HCT116 (cell line): Measurements from ENCODE around the gene SLC25A13. TPM values are rescaled to one million over a fixed set of nuclear protein-coding genes. Genes with fewer than 3 reads are reported as not detected.

Source experiments
- ATAC-seq: fragments of 200-7000 bp; cut with Tn5 transposase; 2 replicates; pipeline ENCODE4 v1.9.1; 2020; ENCODE audit warnings: mild to moderate bottlenecking, moderate library complexity
- BruUV-seq: library from RNA; stranded (reverse); fragments of 400-500 nt; replicated peaks from 2 replicates; lab custom pipeline; 2021; lab: Mats Ljungman, UMichigan
- CTCF ChIA-PET: fragments of 300-600 bp; sonication (Branson Sonifier 250); formaldehyde crosslinking; loops from one replicate; lab custom pipeline; 2021; ENCODE audit warnings: antibody characterized with exemption; lab: Charles Lee
- POLR2A ChIA-PET: fragments of 300-600, 350-600 bp; sonication (Branson Sonifier 250); formaldehyde crosslinking; loops from one replicate; lab custom pipeline; 2021; ENCODE audit warnings: antibody characterized with exemption; lab: Charles Lee
- RAD21 ChIA-PET, 2 experiments: fragments of 300-600 bp; sonication (Branson Sonifier 250); formaldehyde crosslinking; loops; one replicate each; lab custom pipeline; 2023; ENCODE audit warnings: low total read pairs in 2 of 2; ENCODE audit not compliant: uncharacterized antibody in 2 of 2, unreplicated experiment in 2 of 2, low non-redundant PET in 1 of 2; lab: Charles Lee
- DNase-seq: peaks from one replicate; pipeline ENCODE4 v3.0.0-alpha.2; 2010; ENCODE audit warnings: low read depth, low spot score
- H2AFZ ChIP-seq: fragments of 200-600 bp; shearing (Covaris generic), sonication (generic); 2 replicates; pipeline ENCODE4 v1.6.1; 2017; ENCODE audit warnings: low read depth, mixed run types, mixed read lengths, antibody characterized with exemption, low read length; ENCODE audit not compliant: poor library complexity, severe bottlenecking
- H3K27ac ChIP-seq: 2 replicates; pipeline ENCODE4 v1.5.1; 2012; ENCODE audit warnings: low read depth, low read length
- H3K27me3 ChIP-seq: fragments of 200-600 bp; sonication (generic); 2 replicates; pipeline ENCODE4 v1.6.1; 2016; ENCODE audit warnings: mixed run types, low read length, mixed read lengths; ENCODE audit not compliant: insufficient read depth
- H3K36me3 ChIP-seq, 2 experiments: fragments of 200-500 bp in 1 of 2; fragments of 200-600 bp in 1 of 2; sonication (Bioruptor generic) in 1 of 2; sonication (generic) in 1 of 2; 2 replicates each; pipeline versions ENCODE4 v1.5.1 to v1.6.1; 2014 to 2016; ENCODE audit warnings: low read length in 2 of 2, inconsistent platforms in 1 of 2, mixed read lengths in 1 of 2, mixed run types in 1 of 2; ENCODE audit not compliant: insufficient read depth in 2 of 2, control insufficient read depth in 1 of 2
- H3K4me1 ChIP-seq, 2 experiments: fragments of 200-600 bp in 1 of 2; sonication (generic) in 1 of 2; 2 replicates each; pipeline versions ENCODE4 v1.5.1 to v1.6.1; 2012 to 2017; ENCODE audit warnings: low read length in 2 of 2, inconsistent platforms in 1 of 2, mild to moderate bottlenecking in 1 of 2, mixed read lengths in 1 of 2, mixed run types in 1 of 2, moderate library complexity in 1 of 2; ENCODE audit not compliant: insufficient read depth in 2 of 2, control insufficient read depth in 1 of 2
- H3K4me2 ChIP-seq: fragments of 200-600 bp; sonication (generic); 2 replicates; pipeline ENCODE4 v1.6.1; 2017; ENCODE audit warnings: mixed run types, low read length, mixed read lengths
- H3K4me3 ChIP-seq, 2 experiments: fragments of 200-600 bp in 1 of 2; sonication (generic) in 1 of 2; replicated peaks in 1 of 2; 2 replicates each; pipeline ENCODE4 v1.5.1; 2011 to 2016; ENCODE audit warnings: low read length in 2 of 2, control low read depth in 1 of 2, low read depth in 1 of 2, mild to moderate bottlenecking in 1 of 2, mixed read lengths in 1 of 2, mixed run types in 1 of 2
- H3K79me2 ChIP-seq: fragments of 200-600 bp; sonication (generic); 2 replicates; pipeline ENCODE4 v1.6.1; 2017; ENCODE audit warnings: mild to moderate bottlenecking, mixed run types, low read length, moderate library complexity, mixed read lengths; ENCODE audit not compliant: insufficient read depth
- H3K9ac ChIP-seq: fragments of 200-600 bp; sonication (generic); 2 replicates; pipeline ENCODE4 v1.6.1; 2016; ENCODE audit warnings: low read length, mixed read lengths
- H3K9me2 ChIP-seq: fragments of 200-600 bp; sonication (generic), shearing (Covaris generic); 2 replicates; pipeline ENCODE4 v1.6.1; 2017; ENCODE audit warnings: mixed run types, mild to moderate bottlenecking, moderate library complexity; ENCODE audit not compliant: insufficient read depth
- H3K9me3 ChIP-seq, 2 experiments: fragments of 200-500 bp in 1 of 2; fragments of 200-600 bp in 1 of 2; sonication (Bioruptor generic) in 1 of 2; sonication (generic) in 1 of 2; 2 replicates each; pipeline ENCODE4 v1.6.1; 2014 to 2017; ENCODE audit warnings: low read length in 2 of 2, mixed read lengths in 2 of 2, inconsistent platforms in 1 of 2, low read depth in 1 of 2, mild to moderate bottlenecking in 1 of 2, mixed run types in 1 of 2, moderate library complexity in 1 of 2; ENCODE audit not compliant: control insufficient read depth in 1 of 2, insufficient read depth in 1 of 2
- H4K20me1 ChIP-seq: fragments of 200-600 bp; sonication (generic), shearing (Covaris generic); 2 replicates; pipeline ENCODE4 v1.6.1; 2017; ENCODE audit warnings: mixed run types, mild to moderate bottlenecking, moderate library complexity; ENCODE audit not compliant: insufficient read depth
- CBX3 ChIP-seq: IDR thresholded peaks from 2 replicates; pipeline ENCODE4 v1.6.1; 2012; ENCODE audit warnings: low read depth
- CEBPB ChIP-seq: IDR thresholded peaks from 2 replicates; pipeline ENCODE4 v1.6.1; 2012; ENCODE audit warnings: low read depth
- EGR1 ChIP-seq: IDR thresholded peaks from 2 replicates; pipeline ENCODE4 v1.6.1; 2012; ENCODE audit warnings: low read depth
- ELF1 ChIP-seq: IDR thresholded peaks from 2 replicates; pipeline ENCODE4 v1.6.1; 2012; ENCODE audit warnings: low read depth, borderline replicate concordance
- EZH2 ChIP-seq: fragments of 200-600 bp; sonication (generic); IDR thresholded peaks from 2 replicates; pipeline ENCODE4 v1.6.1; 2017; ENCODE audit warnings: antibody characterized with exemption, mixed run types
- EZH2phosphoT487 ChIP-seq: fragments of 200-600 bp; IDR thresholded peaks from 2 replicates; pipeline ENCODE4 v1.6.1; 2018; ENCODE audit warnings: antibody characterized with exemption, borderline replicate concordance
- POLR2A ChIP-seq: IDR thresholded peaks from 2 replicates; pipeline ENCODE4 v1.7.0; 2011; ENCODE audit warnings: borderline replicate concordance; ENCODE audit not compliant: insufficient read depth, insufficient read length; ENCODE audit errors: extremely low read depth
- SRF ChIP-seq: IDR thresholded peaks from 2 replicates; pipeline ENCODE4 v1.6.1; 2012; ENCODE audit warnings: low read depth
- YY1 ChIP-seq: IDR thresholded peaks from 2 replicates; pipeline ENCODE4 v1.6.1; 2011; ENCODE audit warnings: low read length, low read depth, moderate library complexity, mild to moderate bottlenecking; ENCODE audit not compliant: insufficient replicate concordance; ENCODE audit errors: extremely low read depth
- intact Hi-C: fragments of 100-400 bp; cut with micrococcal nuclease; formaldehyde crosslinking; loops from 2 replicates; pipeline ENCODE4 v1.10.0; 2022
- total RNA-seq: library from RNA; stranded (reverse); gene quantifications from one replicate; pipeline ENCODE4 v1.2.1, GENCODE V29; 2021; ENCODE audit not compliant: unreplicated experiment
- TF ChIP-seq, protein P1 (sequence below): IDR thresholded peaks from 2 replicates; pipeline ENCODE4 v1.6.1; 2011; ENCODE audit warnings: mild to moderate bottlenecking, low read length, moderate library complexity; ENCODE audit not compliant: insufficient replicate concordance; ENCODE audit errors: extremely low read depth
- TF ChIP-seq, protein P2 (sequence below), 3 experiments: fragments of 200-600 bp in 1 of 3; sonication (generic) in 1 of 3; IDR thresholded peaks in 2 of 3; conservative IDR thresholded peaks in 1 of 3; 2 replicates each; pipeline ENCODE4 v1.5.1; 2012 to 2017; ENCODE audit warnings: low read depth in 2 of 3, low read length in 2 of 3, antibody characterized with exemption in 1 of 3, borderline replicate concordance in 1 of 3, control low read depth in 1 of 3, mild to moderate bottlenecking in 1 of 3, mixed read lengths in 1 of 3, mixed run types in 1 of 3, moderate library complexity in 1 of 3; ENCODE audit not compliant: insufficient read depth in 1 of 3
- TF ChIP-seq, protein P3 (sequence below): IDR thresholded peaks from 2 replicates; pipeline ENCODE4 v1.6.1; 2012
- TF ChIP-seq, protein P4 (sequence below): IDR thresholded peaks from 2 replicates; pipeline ENCODE4 v1.6.1; 2012

The SLC25A13 gene
- total RNA-seq, 1 experiment from 2014 or later: 19.3 TPM

DNA sequence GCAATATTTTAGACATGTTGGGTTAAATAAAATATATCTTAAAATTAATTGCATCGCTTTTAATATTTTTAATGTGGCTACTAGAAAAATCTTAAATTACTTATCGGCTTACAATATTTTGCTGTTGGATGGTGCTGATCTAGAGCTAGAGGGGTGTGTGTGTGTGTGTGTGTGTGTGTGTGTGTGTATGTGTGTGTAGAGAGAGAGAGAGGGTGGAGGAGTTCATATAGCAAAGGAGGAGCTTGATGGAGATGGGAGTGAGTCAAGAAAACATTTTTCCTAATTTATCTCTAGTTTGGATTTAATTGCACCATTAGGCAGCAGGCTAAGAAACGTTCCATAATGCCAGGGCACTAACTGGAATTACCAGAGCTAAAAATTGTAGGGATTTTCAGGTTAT lies 10.4 kb upstream of the SLC25A13 start:
- Histone ChIP-seq H3K27me3 (no peaks in the 10 kb centered on the region), H3K9me2 (no peaks in the 10 kb centered on the region), H3K9me3 (no peaks in the 10 kb centered on the region), H2AFZ (no peak overlapping the region), H3K4me3 (no peak overlapping the region), H3K4me1 (no peaks in the 10 kb centered on the region), H3K9ac (no peak overlapping the region), H4K20me1 (no peaks in the 10 kb centered on the region), H3K4me2 (no peak overlapping the region), H3K36me3 (no peaks in the 10 kb centered on the region), H3K27ac (no peak overlapping the region), H3K79me2 (no peaks in the 10 kb centered on the region)
- no TSS peak for BruUV-seq
- POLR2A ChIA-PET: no interaction called here
- RAD21 ChIA-PET: no interaction called here
- DNase-seq (no peak), ATAC-seq (no peak)
- CTCF ChIA-PET: no interaction called here
- intact Hi-C loops: no loop called here
- TF ChIP-seq, protein P1, sequence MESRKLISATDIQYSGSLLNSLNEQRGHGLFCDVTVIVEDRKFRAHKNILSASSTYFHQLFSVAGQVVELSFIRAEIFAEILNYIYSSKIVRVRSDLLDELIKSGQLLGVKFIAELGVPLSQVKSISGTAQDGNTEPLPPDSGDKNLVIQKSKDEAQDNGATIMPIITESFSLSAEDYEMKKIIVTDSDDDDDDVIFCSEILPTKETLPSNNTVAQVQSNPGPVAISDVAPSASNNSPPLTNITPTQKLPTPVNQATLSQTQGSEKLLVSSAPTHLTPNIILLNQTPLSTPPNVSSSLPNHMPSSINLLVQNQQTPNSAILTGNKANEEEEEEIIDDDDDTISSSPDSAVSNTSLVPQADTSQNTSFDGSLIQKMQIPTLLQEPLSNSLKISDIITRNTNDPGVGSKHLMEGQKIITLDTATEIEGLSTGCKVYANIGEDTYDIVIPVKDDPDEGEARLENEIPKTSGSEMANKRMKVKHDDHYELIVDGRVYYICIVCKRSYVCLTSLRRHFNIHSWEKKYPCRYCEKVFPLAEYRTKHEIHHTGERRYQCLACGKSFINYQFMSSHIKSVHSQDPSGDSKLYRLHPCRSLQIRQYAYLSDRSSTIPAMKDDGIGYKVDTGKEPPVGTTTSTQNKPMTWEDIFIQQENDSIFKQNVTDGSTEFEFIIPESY: no peak
- TF ChIP-seq EGR1: no peak
- TF ChIP-seq, protein P2, sequence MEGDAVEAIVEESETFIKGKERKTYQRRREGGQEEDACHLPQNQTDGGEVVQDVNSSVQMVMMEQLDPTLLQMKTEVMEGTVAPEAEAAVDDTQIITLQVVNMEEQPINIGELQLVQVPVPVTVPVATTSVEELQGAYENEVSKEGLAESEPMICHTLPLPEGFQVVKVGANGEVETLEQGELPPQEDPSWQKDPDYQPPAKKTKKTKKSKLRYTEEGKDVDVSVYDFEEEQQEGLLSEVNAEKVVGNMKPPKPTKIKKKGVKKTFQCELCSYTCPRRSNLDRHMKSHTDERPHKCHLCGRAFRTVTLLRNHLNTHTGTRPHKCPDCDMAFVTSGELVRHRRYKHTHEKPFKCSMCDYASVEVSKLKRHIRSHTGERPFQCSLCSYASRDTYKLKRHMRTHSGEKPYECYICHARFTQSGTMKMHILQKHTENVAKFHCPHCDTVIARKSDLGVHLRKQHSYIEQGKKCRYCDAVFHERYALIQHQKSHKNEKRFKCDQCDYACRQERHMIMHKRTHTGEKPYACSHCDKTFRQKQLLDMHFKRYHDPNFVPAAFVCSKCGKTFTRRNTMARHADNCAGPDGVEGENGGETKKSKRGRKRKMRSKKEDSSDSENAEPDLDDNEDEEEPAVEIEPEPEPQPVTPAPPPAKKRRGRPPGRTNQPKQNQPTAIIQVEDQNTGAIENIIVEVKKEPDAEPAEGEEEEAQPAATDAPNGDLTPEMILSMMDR (IDR thresholded peaks at IDR 0.05 in 2 of 3, conservative IDR thresholded peaks at IDR 0.05 in 1 of 3; ENCODE audit: borderline replicate concordance in 1 of 3, insufficient read depth in 1 of 3, low read depth in 2 of 3, low read length in 2 of 3): no peak
- TF ChIP-seq, protein P3, sequence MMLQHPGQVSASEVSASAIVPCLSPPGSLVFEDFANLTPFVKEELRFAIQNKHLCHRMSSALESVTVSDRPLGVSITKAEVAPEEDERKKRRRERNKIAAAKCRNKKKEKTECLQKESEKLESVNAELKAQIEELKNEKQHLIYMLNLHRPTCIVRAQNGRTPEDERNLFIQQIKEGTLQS: no peak
- no peak for TF ChIP-seq YY1
- TF ChIP-seq, protein P4, sequence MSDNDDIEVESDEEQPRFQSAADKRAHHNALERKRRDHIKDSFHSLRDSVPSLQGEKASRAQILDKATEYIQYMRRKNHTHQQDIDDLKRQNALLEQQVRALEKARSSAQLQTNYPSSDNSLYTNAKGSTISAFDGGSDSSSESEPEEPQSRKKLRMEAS: no peak
- TF ChIP-seq EZH2: no peak
- TF ChIP-seq CBX3: no peak
- no peak for TF ChIP-seq CEBPB
- no peak for TF ChIP-seq POLR2A
- no peak for TF ChIP-seq EZH2phosphoT487
- no peak for TF ChIP-seq SRF
- no peak for TF ChIP-seq ELF1
